Mesenchymal stem cell (in vitro differentiated cells and primary cell): ENCODE data around the gene RIOK3.
"Not testable (repeated sequence)": the region's sequence is repeated elsewhere in the genome, so short reads cannot be mapped to it uniquely, and the experiment has no call there.

Source experiments
- DNase-seq: peaks from one replicate; pipeline ENCODE4 v3.0.0-alpha.2; 2013
- H2AFZ ChIP-seq: one replicate; pipeline ENCODE4 v1.6.1; 2013; ENCODE audit warnings: low read depth, mild to moderate bottlenecking, control low read depth, inconsistent platforms, low read length, moderate library complexity
- H2AK5ac ChIP-seq: 2 replicates; pipeline ENCODE4 v1.6.1; 2013; ENCODE audit warnings: low read length, moderate library complexity, mild to moderate bottlenecking, inconsistent platforms; ENCODE audit not compliant: severe bottlenecking
- H2BK120ac ChIP-seq: one replicate; pipeline ENCODE4 v1.6.1; 2013; ENCODE audit warnings: low read depth, mild to moderate bottlenecking, inconsistent platforms, low read length, moderate library complexity
- H2BK12ac ChIP-seq, 2 experiments: one replicate each; pipeline ENCODE4 v1.6.1; 2013; ENCODE audit warnings: inconsistent platforms in 2 of 2, low read length in 2 of 2, mild to moderate bottlenecking in 2 of 2, moderate library complexity in 2 of 2, control low read depth in 1 of 2
- H2BK15ac ChIP-seq: one replicate; pipeline ENCODE4 v1.6.1; 2013; ENCODE audit warnings: mild to moderate bottlenecking, low read depth, inconsistent platforms; ENCODE audit not compliant: poor library complexity, severe bottlenecking
- H2BK5ac ChIP-seq: 2 replicates; pipeline ENCODE4 v1.6.1; 2013; ENCODE audit warnings: low read depth, mild to moderate bottlenecking, low read length, control low read depth, inconsistent platforms; ENCODE audit not compliant: poor library complexity, severe bottlenecking
- H3K14ac ChIP-seq, 2 experiments: one replicate each; pipeline ENCODE4 v1.6.1; 2013; ENCODE audit warnings: inconsistent platforms in 2 of 2, low read length in 2 of 2, control low read depth in 1 of 2, mild to moderate bottlenecking in 1 of 2, moderate library complexity in 1 of 2
- H3K18ac ChIP-seq, 2 experiments: one replicate each; pipeline ENCODE4 v1.6.1; 2013; ENCODE audit warnings: inconsistent platforms in 2 of 2, low read length in 2 of 2, control low read depth in 1 of 2, low read depth in 1 of 2, mild to moderate bottlenecking in 1 of 2
- H3K23ac ChIP-seq, 2 experiments: one replicate each; pipeline ENCODE4 v1.6.1; 2013; ENCODE audit warnings: inconsistent platforms in 2 of 2, low read length in 2 of 2, mild to moderate bottlenecking in 2 of 2, moderate library complexity in 2 of 2, control low read depth in 1 of 2
- H3K27ac ChIP-seq: 2 replicates; pipeline ENCODE4 v1.5.1; 2013; ENCODE audit warnings: mild to moderate bottlenecking, moderate library complexity, low read length, control low read depth, inconsistent platforms; ENCODE audit not compliant: poor library complexity, severe bottlenecking
- H3K27me3 ChIP-seq, 2 experiments: 2 replicates each; pipeline versions ENCODE4 v1.6.1 to v1.7.0; 2013; ENCODE audit warnings: low read length in 2 of 2, mild to moderate bottlenecking in 2 of 2, moderate library complexity in 2 of 2, control low read depth in 1 of 2, inconsistent platforms in 1 of 2; ENCODE audit not compliant: control insufficient read depth in 1 of 2, insufficient read depth in 1 of 2
- H3K36me3 ChIP-seq, 2 experiments: 2 replicates each; pipeline versions ENCODE4 v1.6.1 to v1.7.0; 2013; ENCODE audit warnings: low read length in 2 of 2, control low read depth in 1 of 2, inconsistent platforms in 1 of 2, low read depth in 1 of 2, mild to moderate bottlenecking in 1 of 2; ENCODE audit not compliant: insufficient read depth in 2 of 2, control insufficient read depth in 1 of 2
- H3K4ac ChIP-seq, 2 experiments: one replicate each; pipeline ENCODE4 v1.6.1; 2013; ENCODE audit warnings: inconsistent platforms in 2 of 2, low read length in 2 of 2, mild to moderate bottlenecking in 2 of 2, moderate library complexity in 2 of 2, control low read depth in 1 of 2, low read depth in 1 of 2
- H3K4me1 ChIP-seq: 2 replicates; pipeline ENCODE4 v1.6.1; 2013; ENCODE audit warnings: low read depth, low read length, control low read depth; ENCODE audit not compliant: control insufficient read depth, insufficient read depth
- H3K4me2 ChIP-seq: 2 replicates; pipeline ENCODE4 v1.6.1; 2013; ENCODE audit warnings: low read length, mild to moderate bottlenecking, inconsistent platforms; ENCODE audit not compliant: poor library complexity, severe bottlenecking
- H3K4me3 ChIP-seq, 2 experiments: 2 replicates each; pipeline versions ENCODE4 v1.5.1 to v1.7.0; 2013; ENCODE audit warnings: low read length in 2 of 2, mild to moderate bottlenecking in 2 of 2, control low read depth in 1 of 2, low read depth in 1 of 2; ENCODE audit not compliant: insufficient read depth in 1 of 2
- H3K79me1 ChIP-seq: replicated peaks from 2 replicates; pipeline ENCODE4 v1.6.1; 2013; ENCODE audit warnings: mild to moderate bottlenecking, control low read depth, low read length, inconsistent platforms; ENCODE audit not compliant: poor library complexity, severe bottlenecking
- H3K9ac ChIP-seq: 2 replicates; pipeline ENCODE4 v1.7.0; 2013; ENCODE audit warnings: mild to moderate bottlenecking, low read length, moderate library complexity
- H3K9me3 ChIP-seq: 2 replicates; pipeline ENCODE4 v1.7.0; 2013; ENCODE audit warnings: mild to moderate bottlenecking, low read length; ENCODE audit not compliant: control insufficient read depth
- H4K8ac ChIP-seq: one replicate; pipeline ENCODE4 v1.6.1; 2013; ENCODE audit warnings: inconsistent platforms, mild to moderate bottlenecking, low read length, moderate library complexity
- H4K91ac ChIP-seq: one replicate; pipeline ENCODE4 v1.6.1; 2013; ENCODE audit warnings: mild to moderate bottlenecking, low read length, inconsistent platforms
- WGBS: methylation state at CpG from one replicate; pipeline ENCODE4 v1.1.7; 2013; ENCODE audit warnings: mixed read lengths; 5-methylcytosine and 5-hydroxymethylcytosine counted together

Gene RIOK3

GRCh38 chr18:23422751-23423418, 30.2 kb upstream of the RIOK3 start:
- H3K27me3 ChIP-seq = no peaks in the 10 kb centered on the region
- H2BK12ac ChIP-seq = no peak overlapping the region
- no peak overlapping the region for H2AFZ ChIP-seq
- no peak overlapping the region for H3K27ac ChIP-seq
- H3K9me3 ChIP-seq = no peaks in the 10 kb centered on the region
- peaks cover 8% of the 10 kb centered on the region for H3K79me1 ChIP-seq
- H3K9ac ChIP-seq = no peak overlapping the region
- H3K4me1 ChIP-seq = peaks cover 4% of the 10 kb centered on the region
- H2BK15ac ChIP-seq = no peak overlapping the region
- no peak overlapping the region for H3K23ac ChIP-seq
- WGBS = 56% methylated on average over 4 of the region's 4 CpGs
- H4K8ac ChIP-seq = no peak overlapping the region
- no peak overlapping the region for H2BK120ac ChIP-seq
- no peaks in the 10 kb centered on the region for H3K36me3 ChIP-seq
- H2AK5ac ChIP-seq = no peak overlapping the region
- H3K14ac ChIP-seq = no peak overlapping the region
- peak; percentile 69 for DNase-seq
- H2BK5ac ChIP-seq = no peak overlapping the region
- H3K4me3 ChIP-seq = no peak overlapping the region
- H3K4me2 ChIP-seq = no peak overlapping the region
- no peak overlapping the region for H4K91ac ChIP-seq
- H3K4ac ChIP-seq = no peak overlapping the region
- no peak overlapping the region for H3K18ac ChIP-seq

GRCh38 chr18:23424616-23425015, 28.5 kb upstream of the RIOK3 start:
- peaks cover 11% of the 10 kb centered on the region for H3K79me1 ChIP-seq
- no peak overlapping the region for H3K4me3 ChIP-seq
- no peak overlapping the region for H2BK15ac ChIP-seq
- H3K27ac ChIP-seq = no peak overlapping the region
- H3K9ac ChIP-seq = no peak overlapping the region
- H2BK120ac ChIP-seq = no peak overlapping the region
- peaks cover 4% of the 10 kb centered on the region for H3K4me1 ChIP-seq
- no peak for DNase-seq
- no peak overlapping the region for H3K14ac ChIP-seq
- no peak overlapping the region for H2BK12ac ChIP-seq
- peaks cover 0 to 9% of the 10 kb centered on the region in 2 experiments for H3K36me3 ChIP-seq
- no peak overlapping the region for H3K23ac ChIP-seq
- no peak overlapping the region for H3K4ac ChIP-seq
- no peak overlapping the region for H2AFZ ChIP-seq
- no peaks in the 10 kb centered on the region for H3K27me3 ChIP-seq
- no peak overlapping the region for H2BK5ac ChIP-seq
- no peak overlapping the region for H3K18ac ChIP-seq
- no peak overlapping the region for H2AK5ac ChIP-seq
- no peak overlapping the region for H4K8ac ChIP-seq
- no peak overlapping the region for H3K4me2 ChIP-seq
- WGBS = 96% methylated on average over 3 of the region's 4 CpGs
- no peak overlapping the region for H4K91ac ChIP-seq
- no peaks in the 10 kb centered on the region for H3K9me3 ChIP-seq

DNA sequence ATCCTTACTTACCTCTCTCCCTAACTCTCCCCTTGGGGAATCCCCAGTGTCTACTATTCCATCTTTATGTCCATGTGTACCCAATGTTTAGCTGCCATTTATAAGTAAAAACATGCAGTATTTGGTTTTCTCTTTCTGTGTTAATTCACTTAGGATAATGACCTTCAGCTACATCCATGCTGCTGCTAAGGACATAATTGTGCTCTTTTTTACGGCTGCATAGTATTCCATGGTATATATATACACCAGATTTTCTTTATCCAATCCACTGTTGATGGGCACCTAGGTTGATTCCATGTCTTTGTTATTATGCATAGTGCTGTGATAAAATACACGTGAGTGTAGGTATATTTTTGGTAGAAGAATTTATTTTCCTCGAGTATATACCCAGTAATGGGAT, 24.3 kb upstream of the RIOK3 start:
- Histone ChIP-seq H3K36me3 (peaks cover 0 to 12% of the 10 kb centered on the region in 2 experiments), H3K27ac (no peak overlapping the region), H3K9ac (no peak overlapping the region), H3K14ac (no peak overlapping the region), H3K18ac (no peak overlapping the region), H2AFZ (no peak overlapping the region), H2BK120ac (no peak overlapping the region), H3K27me3 (no peaks in the 10 kb centered on the region), H3K4me3 (no peak overlapping the region), H2BK5ac (no peak overlapping the region), H3K4me2 (no peak overlapping the region), H3K4me1 (no peaks in the 10 kb centered on the region), H3K9me3 (no peaks in the 10 kb centered on the region), H4K91ac (no peak overlapping the region), H3K79me1 (peaks cover 13% of the 10 kb centered on the region), H2AK5ac (no peak overlapping the region), H2BK12ac (no peak overlapping the region), H3K23ac (no peak overlapping the region), H2BK15ac (no peak overlapping the region), H3K4ac (no peak overlapping the region), H4K8ac (no peak overlapping the region)
- no CpG with 5 or more reads among the region's 3 CpGs for WGBS
- no peak for DNase-seq

DNA sequence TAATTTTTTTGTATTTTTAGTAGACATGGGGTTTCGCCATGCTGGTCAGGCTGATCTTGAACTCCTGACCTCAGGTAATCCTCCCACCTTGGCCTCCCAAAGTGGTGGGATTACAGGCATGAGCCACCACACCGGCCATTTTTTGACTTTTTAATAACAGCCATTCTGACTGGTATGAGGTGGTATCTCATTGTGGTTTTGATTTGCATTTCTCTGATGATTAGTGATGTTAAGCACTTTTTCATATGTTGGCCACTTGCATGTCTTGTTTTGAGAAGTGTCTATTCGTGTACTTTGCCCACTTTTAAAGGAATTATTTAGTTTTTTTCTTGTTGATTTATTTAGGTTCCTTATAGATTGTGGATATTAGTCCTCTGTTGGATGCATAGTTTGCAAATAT, 23.5 kb upstream of the RIOK3 start:
- not testable (repeated sequence) for H2BK120ac ChIP-seq, H3K27me3 ChIP-seq, H3K4ac ChIP-seq, H3K23ac ChIP-seq, H2BK15ac ChIP-seq, H4K8ac ChIP-seq, H3K9me3 ChIP-seq, H2AFZ ChIP-seq, H3K18ac ChIP-seq, H3K14ac ChIP-seq, H3K4me2 ChIP-seq, H2BK5ac ChIP-seq, H3K27ac ChIP-seq, H4K91ac ChIP-seq, H3K4me1 ChIP-seq, H2BK12ac ChIP-seq, H2AK5ac ChIP-seq, H3K9ac ChIP-seq, DNase-seq, H3K4me3 ChIP-seq
- 85% methylated on average over 3 of the region's 3 CpGs for WGBS
- H3K79me1 ChIP-seq = peaks cover 15% of the 10 kb centered on the region
- peaks cover 0 to 12% of the 10 kb centered on the region in 2 experiments for H3K36me3 ChIP-seq
